SK-N-SH treated with all-trans-retinoic acid at 6 μM for 48 hours (cell line): ENCODE results near the gene RAD51B.

Experiments
- ATAC-seq: fragments of 200-7000 bp; cut with Tn5 transposase; 3 replicates; pipeline ENCODE4 v1.9.1; 2020; ENCODE audit warnings: mild to moderate bottlenecking, moderate library complexity
- ARNTL ChIP-seq: fragments of 450-650 bp; formaldehyde crosslinking; IDR thresholded peaks from 2 replicates; pipeline ENCODE4 v1.5.0; 2020; ENCODE audit warnings: low read depth, mild to moderate bottlenecking, moderate library complexity, borderline replicate concordance
- BACH2 ChIP-seq: fragments of 250-450 bp; sonication (Bioruptor Pico); IDR thresholded peaks from 2 replicates; pipeline ENCODE4 v1.9.0; 2021; ENCODE audit warnings: mild to moderate bottlenecking, borderline replicate concordance
- CREB5 ChIP-seq: fragments of 250-450 bp; sonication (Bioruptor Pico); IDR thresholded peaks from 2 replicates; pipeline ENCODE4 v1.5.1; 2020; ENCODE audit warnings: low read depth, mild to moderate bottlenecking, moderate library complexity
- CSDC2 ChIP-seq: fragments of 250-450 bp; sonication (Bioruptor Pico); IDR thresholded peaks from 2 replicates; pipeline ENCODE4 v1.5.0; 2020; ENCODE audit warnings: mild to moderate bottlenecking, moderate library complexity
- ESRRG ChIP-seq: fragments of 250-450 bp; sonication (Bioruptor Pico); IDR thresholded peaks from 2 replicates; pipeline ENCODE4 v1.6.1; 2021; ENCODE audit warnings: mild to moderate bottlenecking
- GLIS3 ChIP-seq: fragments of 250-450 bp; sonication (Bioruptor Pico); IDR thresholded peaks from 2 replicates; pipeline ENCODE4 v1.5.0; 2020; ENCODE audit warnings: mild to moderate bottlenecking, moderate library complexity
- ISL1 ChIP-seq: fragments of 250-450 bp; sonication (Bioruptor Pico); IDR thresholded peaks from 2 replicates; pipeline ENCODE4 v2.1.2; 2022; ENCODE audit warnings: mild to moderate bottlenecking, moderate library complexity
- OSR1 ChIP-seq: fragments of 250-450 bp; sonication (Bioruptor Pico); IDR thresholded peaks from 2 replicates; pipeline ENCODE4 v1.8.0; 2022; ENCODE audit warnings: moderate library complexity, mild to moderate bottlenecking, inconsistent platforms
- PPARA ChIP-seq: fragments of 250-450 bp; sonication (Bioruptor Pico); IDR thresholded peaks from 2 replicates; pipeline ENCODE4 v1.5.0; 2020; ENCODE audit warnings: mild to moderate bottlenecking, borderline replicate concordance
- RARB ChIP-seq: fragments of 250-450 bp; sonication (Bioruptor Pico); IDR thresholded peaks from 2 replicates; pipeline ENCODE4 v1.8.0; 2021; ENCODE audit warnings: mild to moderate bottlenecking, moderate library complexity
- SNAI2 ChIP-seq: fragments of 250-450 bp; sonication (Bioruptor Pico); IDR thresholded peaks from 2 replicates; pipeline ENCODE4 v1.5.0; 2020; ENCODE audit warnings: mild to moderate bottlenecking, moderate library complexity
- TCF4 ChIP-seq: fragments of 250-450 bp; sonication (Bioruptor Pico); IDR thresholded peaks from 2 replicates; pipeline ENCODE4 v1.8.0; 2021; ENCODE audit warnings: mild to moderate bottlenecking, moderate library complexity, borderline replicate concordance
- TOX ChIP-seq: fragments of 250-450 bp; sonication (Bioruptor Pico); IDR thresholded peaks from 2 replicates; pipeline ENCODE4 v1.8.0; 2021; ENCODE audit warnings: mild to moderate bottlenecking, moderate library complexity, borderline replicate concordance
- TSHZ2 ChIP-seq: fragments of 250-450 bp; sonication (Bioruptor Pico); IDR thresholded peaks from 2 replicates; pipeline ENCODE4 v1.5.0; 2020; ENCODE audit warnings: mild to moderate bottlenecking, moderate library complexity
- ZC3H10 ChIP-seq: fragments of 250-450 bp; sonication (Bioruptor Pico); IDR thresholded peaks from 2 replicates; pipeline ENCODE4 v1.5.1; 2021; ENCODE audit warnings: mild to moderate bottlenecking, moderate library complexity
- ZFP3 ChIP-seq: fragments of 250-450 bp; sonication (Bioruptor Pico); IDR thresholded peaks from 2 replicates; pipeline ENCODE4 v1.5.0; 2020; ENCODE audit warnings: mild to moderate bottlenecking, moderate library complexity
- ZNF565 ChIP-seq: fragments of 450-650 bp; formaldehyde crosslinking; conservative IDR thresholded peaks from 2 replicates; pipeline ENCODE4 v1.5.0; 2020; ENCODE audit warnings: low read depth, mild to moderate bottlenecking, moderate library complexity
- ZNF70 ChIP-seq: fragments of 450-650 bp; formaldehyde crosslinking; IDR thresholded peaks from 2 replicates; pipeline ENCODE4 v1.5.0; 2020; ENCODE audit warnings: mild to moderate bottlenecking, moderate library complexity
- TF ChIP-seq, protein P1 (sequence below): fragments of 250-450 bp; sonication (Bioruptor Pico); IDR thresholded peaks from 2 replicates; pipeline ENCODE4 v1.5.1; 2021; ENCODE audit warnings: mild to moderate bottlenecking, moderate library complexity
- TF ChIP-seq, protein P2 (sequence below): fragments of 250-450 bp; sonication (Bioruptor Pico); IDR thresholded peaks from 2 replicates; pipeline ENCODE4 v1.8.0; 2021; ENCODE audit warnings: low read depth, mild to moderate bottlenecking, moderate library complexity, borderline replicate concordance
- TF ChIP-seq, protein P3 (sequence below): fragments of 250-450 bp; sonication (Bioruptor Pico); IDR thresholded peaks from 2 replicates; pipeline ENCODE4 v1.8.0; 2020; ENCODE audit warnings: mild to moderate bottlenecking, moderate library complexity, borderline replicate concordance

Gene RAD51B

GRCh38 chr14:68623826-68624225 is 804.2 kb downstream of the RAD51B start:
- no peak for ATAC-seq
- TF ChIP-seq TCF4 (CRISPR knock-in tag) (no peak), ZFP3 (CRISPR knock-in tag) (no peak)
- TF ChIP-seq, protein P1, sequence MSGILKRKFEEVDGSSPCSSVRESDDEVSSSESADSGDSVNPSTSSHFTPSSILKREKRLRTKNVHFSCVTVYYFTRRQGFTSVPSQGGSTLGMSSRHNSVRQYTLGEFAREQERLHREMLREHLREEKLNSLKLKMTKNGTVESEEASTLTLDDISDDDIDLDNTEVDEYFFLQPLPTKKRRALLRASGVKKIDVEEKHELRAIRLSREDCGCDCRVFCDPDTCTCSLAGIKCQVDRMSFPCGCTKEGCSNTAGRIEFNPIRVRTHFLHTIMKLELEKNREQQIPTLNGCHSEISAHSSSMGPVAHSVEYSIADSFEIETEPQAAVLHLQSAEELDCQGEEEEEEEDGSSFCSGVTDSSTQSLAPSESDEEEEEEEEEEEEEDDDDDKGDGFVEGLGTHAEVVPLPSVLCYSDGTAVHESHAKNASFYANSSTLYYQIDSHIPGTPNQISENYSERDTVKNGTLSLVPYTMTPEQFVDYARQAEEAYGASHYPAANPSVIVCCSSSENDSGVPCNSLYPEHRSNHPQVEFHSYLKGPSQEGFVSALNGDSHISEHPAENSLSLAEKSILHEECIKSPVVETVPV (CRISPR knock-in tag) = no peak
- TF ChIP-seq, all 23 proteins: peak for 0

DNA sequence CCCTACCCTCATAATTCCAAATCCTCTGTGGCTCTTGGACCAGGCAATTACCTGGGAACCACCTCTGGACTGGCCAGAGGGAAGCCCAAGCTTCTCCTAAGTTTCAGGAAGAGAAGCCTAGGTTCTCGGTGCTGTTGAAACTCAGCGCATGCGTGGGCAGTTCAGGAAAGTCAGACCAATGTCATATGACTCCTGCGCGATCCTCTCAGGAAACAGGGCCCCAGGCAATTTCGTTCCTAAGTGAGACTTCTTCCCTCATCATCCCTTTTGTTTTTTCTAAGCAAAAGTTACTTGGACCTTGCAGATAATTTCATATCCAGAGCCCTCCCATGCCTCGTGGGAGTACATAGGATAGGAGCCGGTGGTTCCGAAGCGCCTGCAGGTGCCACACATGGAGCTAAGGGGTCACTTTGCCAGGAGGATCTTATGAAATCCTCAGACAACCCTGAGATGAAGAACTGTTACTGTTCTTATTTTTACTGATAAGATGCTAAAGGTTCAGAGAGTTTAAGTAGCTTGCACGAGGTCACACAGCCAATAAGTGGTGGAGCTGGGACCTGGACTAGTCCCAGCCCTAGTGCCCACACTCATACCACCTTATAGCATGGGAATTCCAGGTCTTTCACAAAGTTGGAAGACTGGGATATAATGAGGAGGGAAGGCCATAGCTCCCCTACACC is 805.1 kb downstream of the RAD51B start:
- ATAC-seq = no peak
- TF ChIP-seq, protein P2, sequence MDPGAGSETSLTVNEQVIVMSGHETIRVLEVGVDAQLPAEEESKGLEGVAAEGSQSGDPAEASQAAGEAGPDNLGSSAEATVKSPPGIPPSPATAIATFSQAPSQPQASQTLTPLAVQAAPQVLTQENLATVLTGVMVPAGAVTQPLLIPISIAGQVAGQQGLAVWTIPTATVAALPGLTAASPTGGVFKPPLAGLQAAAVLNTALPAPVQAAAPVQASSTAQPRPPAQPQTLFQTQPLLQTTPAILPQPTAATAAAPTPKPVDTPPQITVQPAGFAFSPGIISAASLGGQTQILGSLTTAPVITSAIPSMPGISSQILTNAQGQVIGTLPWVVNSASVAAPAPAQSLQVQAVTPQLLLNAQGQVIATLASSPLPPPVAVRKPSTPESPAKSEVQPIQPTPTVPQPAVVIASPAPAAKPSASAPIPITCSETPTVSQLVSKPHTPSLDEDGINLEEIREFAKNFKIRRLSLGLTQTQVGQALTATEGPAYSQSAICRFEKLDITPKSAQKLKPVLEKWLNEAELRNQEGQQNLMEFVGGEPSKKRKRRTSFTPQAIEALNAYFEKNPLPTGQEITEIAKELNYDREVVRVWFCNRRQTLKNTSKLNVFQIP (CRISPR knock-in tag) = no peak
- TF ChIP-seq ARNTL (CRISPR knock-in tag) (no peak), ZNF70 (CRISPR knock-in tag) (no peak), TSHZ2 (CRISPR knock-in tag) (no peak), ISL1 (CRISPR knock-in tag) (no peak), ZC3H10 (CRISPR knock-in tag) (no peak), ZNF565 (CRISPR knock-in tag) (no peak), ESRRG (CRISPR knock-in tag) (no peak), CREB5 (CRISPR knock-in tag) (no peak), OSR1 (no peak), ZFP3 (CRISPR knock-in tag) (no peak), CSDC2 (CRISPR knock-in tag) (no peak), PPARA (CRISPR knock-in tag) (no peak), BACH2 (CRISPR knock-in tag) (no peak), TOX (CRISPR knock-in tag) (no peak), SNAI2 (CRISPR knock-in tag) (no peak), GLIS3 (CRISPR knock-in tag) (no peak), RARB (CRISPR knock-in tag) (no peak)
- TF ChIP-seq, protein P1 (CRISPR knock-in tag) = no peak
- TF ChIP-seq, protein P3, sequence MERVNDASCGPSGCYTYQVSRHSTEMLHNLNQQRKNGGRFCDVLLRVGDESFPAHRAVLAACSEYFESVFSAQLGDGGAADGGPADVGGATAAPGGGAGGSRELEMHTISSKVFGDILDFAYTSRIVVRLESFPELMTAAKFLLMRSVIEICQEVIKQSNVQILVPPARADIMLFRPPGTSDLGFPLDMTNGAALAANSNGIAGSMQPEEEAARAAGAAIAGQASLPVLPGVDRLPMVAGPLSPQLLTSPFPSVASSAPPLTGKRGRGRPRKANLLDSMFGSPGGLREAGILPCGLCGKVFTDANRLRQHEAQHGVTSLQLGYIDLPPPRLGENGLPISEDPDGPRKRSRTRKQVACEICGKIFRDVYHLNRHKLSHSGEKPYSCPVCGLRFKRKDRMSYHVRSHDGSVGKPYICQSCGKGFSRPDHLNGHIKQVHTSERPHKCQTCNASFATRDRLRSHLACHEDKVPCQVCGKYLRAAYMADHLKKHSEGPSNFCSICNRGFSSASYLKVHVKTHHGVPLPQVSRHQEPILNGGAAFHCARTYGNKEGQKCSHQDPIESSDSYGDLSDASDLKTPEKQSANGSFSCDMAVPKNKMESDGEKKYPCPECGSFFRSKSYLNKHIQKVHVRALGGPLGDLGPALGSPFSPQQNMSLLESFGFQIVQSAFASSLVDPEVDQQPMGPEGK (CRISPR knock-in tag) = no peak
- TF ChIP-seq, all 23 proteins: peak for 0
